PC-3 (cell line): ENCODE measurements around the gene PRC1. TPM values are rescaled to one million over a fixed set of nuclear protein-coding genes. Genes with fewer than 3 reads are reported as not detected.

Experiments
- ATAC-seq: fragments of 200-7000 bp; cut with Tn5 transposase; 2 replicates; pipeline ENCODE4 v1.9.1; 2020; ENCODE audit warnings: mild to moderate bottlenecking, moderate library complexity
- BruUV-seq: library from RNA; stranded (reverse); fragments of 400-500 nt; replicated peaks from 2 replicates; lab custom pipeline; 2021; lab: Mats Ljungman, UMichigan
- CTCF ChIA-PET: fragments of 300-600 bp; sonication (Branson Sonifier 250); formaldehyde crosslinking; loops from one replicate; lab custom pipeline; 2022; ENCODE audit warnings: antibody characterized with exemption; lab: Charles Lee
- POLR2A ChIA-PET: fragments of 300-600 bp; sonication (Branson Sonifier 250); formaldehyde crosslinking; loops from one replicate; lab custom pipeline; 2022; ENCODE audit warnings: antibody characterized with exemption; ENCODE audit not compliant: unreplicated experiment; lab: Charles Lee
- DNase-seq: peaks from one replicate; pipeline ENCODE4 v3.0.0-alpha.2; 2015
- H2AFZ ChIP-seq: fragments of 300-600 bp; sonication (generic); 2 replicates; pipeline ENCODE4 v1.6.0; 2016; ENCODE audit warnings: antibody characterized with exemption, low read length
- H3F3A ChIP-seq: fragments of 300-600 bp; sonication (generic); one replicate; pipeline ENCODE4 v1.6.0; 2017; ENCODE audit warnings: antibody characterized with exemption, low read length, control low read depth, mild to moderate bottlenecking; ENCODE audit not compliant: unreplicated experiment
- H3K27ac ChIP-seq: fragments of 300-600 bp; sonication (generic); 2 replicates; pipeline ENCODE4 v1.5.1; 2016; ENCODE audit warnings: mild to moderate bottlenecking, low read length
- H3K27me3 ChIP-seq: fragments of 300-600 bp; sonication (generic); 2 replicates; pipeline ENCODE4 v1.6.1; 2016; ENCODE audit warnings: low read length, mixed read lengths
- H3K36me3 ChIP-seq: fragments of 300-600 bp; sonication (generic); 2 replicates; pipeline ENCODE4 v1.6.1; 2016; ENCODE audit warnings: low read depth, mixed run types, low read length, mixed read lengths
- H3K4me1 ChIP-seq: fragments of 300-600 bp; sonication (generic); 2 replicates; pipeline ENCODE4 v1.5.1; 2016; ENCODE audit warnings: low read length; ENCODE audit not compliant: insufficient read depth
- H3K4me2 ChIP-seq: fragments of 300-600 bp; sonication (generic); 2 replicates; pipeline ENCODE4 v1.6.0; 2016; ENCODE audit warnings: low read length
- H3K4me3 ChIP-seq: fragments of 300-600 bp; sonication (generic); 2 replicates; pipeline ENCODE4 v1.5.1; 2016; ENCODE audit warnings: mild to moderate bottlenecking, low read length, mixed read lengths
- H3K79me2 ChIP-seq: fragments of 300-600 bp; sonication (generic); 2 replicates; pipeline ENCODE4 v1.6.1; 2017; ENCODE audit warnings: low read length, mixed read lengths
- H3K9ac ChIP-seq: fragments of 300-600 bp; sonication (generic); 2 replicates; pipeline ENCODE4 v1.6.0; 2016; ENCODE audit warnings: mild to moderate bottlenecking, low read length
- H3K9me2 ChIP-seq: fragments of 300-600 bp; sonication (generic); replicated peaks from 2 replicates; pipeline ENCODE4 v1.6.1; 2016; ENCODE audit warnings: mixed run types, low read length, mixed read lengths
- H3K9me3 ChIP-seq: fragments of 300-600 bp; sonication (generic); 2 replicates; pipeline ENCODE4 v1.6.1; 2016; ENCODE audit warnings: low read length, mixed read lengths
- H4K20me1 ChIP-seq: fragments of 300-600 bp; sonication (generic); 2 replicates; pipeline ENCODE4 v1.6.1; 2016; ENCODE audit warnings: low read length, mixed read lengths
- EZH2 ChIP-seq: fragments of 300-600 bp; sonication (generic); IDR thresholded peaks from one replicate; pipeline ENCODE4 v1.6.1; 2017; ENCODE audit warnings: antibody characterized with exemption, mild to moderate bottlenecking, low read length; ENCODE audit not compliant: unreplicated experiment
- EZH2phosphoT487 ChIP-seq: fragments of 300-600 bp; sonication (generic); IDR thresholded peaks from 2 replicates; pipeline ENCODE4 v1.6.1; 2018; ENCODE audit warnings: mild to moderate bottlenecking, antibody characterized with exemption, low read length, borderline replicate concordance
- intact Hi-C: fragments of 100-400 bp; cut with micrococcal nuclease; formaldehyde crosslinking; loops from 2 replicates; pipeline ENCODE4 v1.9.0; 2023
- total RNA-seq: library from RNA; depleted of rRNA; stranded (reverse); fragments of >200 nt; gene quantifications from 2 replicates; pipeline ENCODE4 v1.2.3, GENCODE V29; 2014
- TF ChIP-seq, protein P1 (sequence below): fragments of 300-600 bp; sonication (generic); conservative IDR thresholded peaks from 2 replicates; pipeline ENCODE4 v1.5.1; 2017; ENCODE audit warnings: antibody characterized with exemption, low read depth, mild to moderate bottlenecking, low read length

The PRC1 gene
- total RNA-seq, 1 experiment from 2014 or later: 236 TPM

DNA sequence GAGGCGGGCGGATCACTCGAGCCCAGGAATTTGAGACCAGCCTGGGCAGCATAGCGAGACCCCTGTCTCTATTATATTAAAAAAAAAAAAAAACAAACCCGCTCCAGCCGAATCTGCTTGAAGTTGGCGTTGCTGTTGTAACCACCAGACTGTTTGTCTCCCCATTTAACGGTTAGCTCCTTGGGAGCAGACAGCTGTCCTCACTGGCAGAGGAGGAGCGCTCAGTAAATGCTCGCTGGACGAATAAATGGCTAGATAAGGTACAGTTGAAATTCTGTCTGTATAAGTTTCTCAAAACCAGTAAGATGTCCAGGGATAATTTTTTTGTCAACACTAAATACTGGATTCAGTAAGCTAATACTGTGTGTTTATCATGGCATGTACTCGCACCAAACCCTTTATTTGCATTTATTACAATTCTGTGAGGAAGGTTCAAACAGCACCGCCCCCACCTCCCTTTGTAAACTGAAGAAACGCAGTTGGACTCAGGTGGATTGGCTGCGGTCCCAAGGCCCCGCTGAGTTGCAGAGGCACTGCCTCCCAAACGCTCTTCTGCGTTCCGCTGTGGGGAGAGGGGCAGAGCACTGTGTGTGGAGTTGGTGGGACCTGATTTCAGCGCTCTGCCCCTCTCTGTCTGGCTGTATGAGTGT is 38.6 kb downstream of the PRC1 start:
- no peaks in the 10 kb centered on the region for H3K27me3 ChIP-seq
- no peaks in the 10 kb centered on the region for H3K9me2 ChIP-seq
- no peaks in the 10 kb centered on the region for H3K9me3 ChIP-seq
- H2AFZ ChIP-seq: peak overlapping the region; percentile 67
- ATAC-seq (peak; percentile 3), DNase-seq (peak; percentile 51)
- peak overlapping the region; percentile 86; the same call in 1 of the 2 replicates for H3K27ac ChIP-seq
- no TSS peak for BruUV-seq
- intact Hi-C loops: loop anchor here (1.0 to 5.0 kb wide), 4 partner anchors 37 to 94 kb away; partner anchors contain the start of genes PRC1 and VPS33B
- H3K4me2 ChIP-seq: peak overlapping the region; percentile 82
- H3K4me3 ChIP-seq: peak overlapping the region; percentile 77
- H3K79me2 ChIP-seq: peaks cover 10% of the 10 kb centered on the region
- peaks cover 6% of the 10 kb centered on the region for H3K36me3 ChIP-seq
- POLR2A ChIA-PET: no interaction called here
- peaks cover 19% of the 10 kb centered on the region for H3K4me1 ChIP-seq
- no peaks in the 10 kb centered on the region for H3F3A ChIP-seq
- H3K9ac ChIP-seq: peak overlapping the region; percentile 83
- CTCF ChIA-PET: interaction anchor here (0.6 to 0.7 kb wide), 3 partner anchors 10 to 436 kb away, joined by 3 to 4 read pairs (median 3); no protein-coding TSS in a partner anchor
- H4K20me1 ChIP-seq: no peaks in the 10 kb centered on the region
- TF ChIP-seq EZH2phosphoT487: no peak
- TF ChIP-seq, protein P1, sequence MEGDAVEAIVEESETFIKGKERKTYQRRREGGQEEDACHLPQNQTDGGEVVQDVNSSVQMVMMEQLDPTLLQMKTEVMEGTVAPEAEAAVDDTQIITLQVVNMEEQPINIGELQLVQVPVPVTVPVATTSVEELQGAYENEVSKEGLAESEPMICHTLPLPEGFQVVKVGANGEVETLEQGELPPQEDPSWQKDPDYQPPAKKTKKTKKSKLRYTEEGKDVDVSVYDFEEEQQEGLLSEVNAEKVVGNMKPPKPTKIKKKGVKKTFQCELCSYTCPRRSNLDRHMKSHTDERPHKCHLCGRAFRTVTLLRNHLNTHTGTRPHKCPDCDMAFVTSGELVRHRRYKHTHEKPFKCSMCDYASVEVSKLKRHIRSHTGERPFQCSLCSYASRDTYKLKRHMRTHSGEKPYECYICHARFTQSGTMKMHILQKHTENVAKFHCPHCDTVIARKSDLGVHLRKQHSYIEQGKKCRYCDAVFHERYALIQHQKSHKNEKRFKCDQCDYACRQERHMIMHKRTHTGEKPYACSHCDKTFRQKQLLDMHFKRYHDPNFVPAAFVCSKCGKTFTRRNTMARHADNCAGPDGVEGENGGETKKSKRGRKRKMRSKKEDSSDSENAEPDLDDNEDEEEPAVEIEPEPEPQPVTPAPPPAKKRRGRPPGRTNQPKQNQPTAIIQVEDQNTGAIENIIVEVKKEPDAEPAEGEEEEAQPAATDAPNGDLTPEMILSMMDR: no peak
- TF ChIP-seq EZH2: no peak

DNA sequence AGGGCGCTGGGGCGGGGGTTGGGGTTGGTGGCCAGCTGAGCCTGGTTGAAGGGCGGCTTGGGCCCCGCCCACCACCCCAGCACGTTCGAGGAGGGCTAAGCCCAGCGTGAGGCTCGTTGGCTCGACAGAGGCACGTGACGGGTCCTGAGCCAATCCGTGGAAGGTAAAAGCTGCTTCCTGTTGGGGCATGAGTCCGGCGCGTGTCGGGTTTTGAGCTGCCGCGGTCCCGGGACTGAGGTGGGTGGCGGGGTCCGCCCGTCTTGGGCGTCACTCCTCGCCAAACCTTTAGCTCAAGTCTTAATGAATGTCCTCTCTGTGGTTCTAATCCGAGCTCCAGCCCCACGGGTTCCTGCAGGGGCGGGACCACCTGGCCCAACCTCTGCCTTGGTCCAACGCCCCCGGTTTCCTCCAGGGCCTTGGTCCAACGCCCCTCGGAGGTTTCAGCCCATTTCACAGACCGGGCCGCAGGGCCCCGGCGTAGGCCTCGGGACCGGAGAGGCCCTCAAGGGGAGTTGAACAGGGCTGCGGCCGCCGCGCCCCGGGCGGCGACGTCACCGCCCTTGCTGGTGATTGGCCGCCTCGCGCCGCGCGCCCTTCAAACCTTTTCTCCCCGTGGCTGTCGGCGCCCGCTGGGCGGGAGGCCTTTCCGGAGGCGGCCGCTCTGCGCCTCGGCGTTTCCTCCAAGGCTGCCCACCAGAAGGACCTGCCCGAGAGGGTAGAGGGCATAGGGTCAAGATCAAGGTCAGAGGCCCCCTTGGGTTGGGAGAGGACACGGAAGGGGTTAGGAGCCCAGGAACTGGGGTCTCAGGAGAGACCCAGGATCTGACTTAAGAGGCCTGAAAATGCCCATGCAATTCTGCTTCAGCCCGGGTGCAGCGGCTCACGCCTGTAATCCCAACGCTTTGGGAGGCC is 39.4 kb downstream of the PRC1 start, which contains the start of gene RCCD1:
RCCD1 (plus strand) TSS at position 173 of the 912 bp plus-strand sequence. CDS start 1,851 bp downstream, outside the sequence.
- Histone ChIP-seq H3K4me3 (peak within 1 kb of the TSS; percentile 77), H4K20me1 (no peaks in the 10 kb centered on the region), H3K9ac (peak within 1 kb of the TSS; percentile 83), H2AFZ (peak within 1 kb of the TSS; percentile 91), H3K9me3 (no peaks in the 10 kb centered on the region), H3K79me2 (peaks cover 10% of the 10 kb centered on the region), H3K27ac (peak within 1 kb of the TSS; percentile 86), H3K4me2 (peak within 1 kb of the TSS; percentile 82), H3K9me2 (no peaks in the 10 kb centered on the region), H3K4me1 (peaks cover 21% of the 10 kb centered on the region), H3K36me3 (peaks cover 14% of the 10 kb centered on the region), H3F3A (no peaks in the 10 kb centered on the region), H3K27me3 (no peaks in the 10 kb centered on the region)
- ChIA-PET CTCF (no interaction called here), POLR2A (no interaction called here)
- TF ChIP-seq EZH2 (no peak), EZH2phosphoT487 (no peak)
- TF ChIP-seq, protein P1: no peak
- intact Hi-C loops: loop anchor here (5.0 kb wide), 2 partner anchors 37 to 67 kb away; partner anchors contain the start of genes PRC1 and VPS33B
- ATAC-seq (peak; percentile 47), DNase-seq (peak; percentile 83)
- TSS peak; percentile 14 for BruUV-seq
